HepG2 (cell line): ENCODE data around the gene RAB42. TPM values are rescaled to one million over a fixed set of nuclear protein-coding genes. Genes with fewer than 3 reads are reported as not detected.

Experiments
- ATAC-seq: fragments of 200-7000 bp; cut with Tn5 transposase; 3 replicates; pipeline ENCODE4 v1.9.1; 2020; ENCODE audit warnings: mild to moderate bottlenecking, moderate library complexity
- BruUV-seq: library from RNA; stranded (reverse); fragments of 400-500 nt; replicated peaks from 2 replicates; lab custom pipeline; 2021; lab: Mats Ljungman, UMichigan
- CTCF ChIA-PET: fragments of 300-600 bp; formaldehyde crosslinking; extraction: SDS; loops from one replicate; lab custom pipeline; 2021; ENCODE audit warnings: low total read pairs, inconsistent platforms, low intra/inter-chr PET ratio; lab: Yijun Ruan, JAX
- POLR2A ChIA-PET: fragments of 350-600 bp; sonication (Branson Sonifier 250); formaldehyde crosslinking; loops from one replicate; lab custom pipeline; 2020; ENCODE audit warnings: antibody characterized with exemption, inconsistent platforms; lab: Yijun Ruan, JAX
- DNase-seq: peaks from one replicate; pipeline ENCODE4 v3.0.0-alpha.2; 2015; ENCODE audit warnings: low spot score
- FAIRE-seq: peaks from 3 replicates; lab custom pipeline; 2011; peaks lifted over from hg19 to GRCh38; lab: Jason Lieb, UNC
- H2AFZ ChIP-seq: one replicate; pipeline ENCODE4 v1.6.1; 2011; ENCODE audit warnings: low read length, inconsistent platforms
- H3K27ac ChIP-seq: fragments of 300-600 bp; 3 replicates; pipeline ENCODE4 v1.8.0; 2011; ENCODE audit warnings: mixed run types, mild to moderate bottlenecking, mixed read lengths, low read length, inconsistent platforms; ENCODE audit not compliant: insufficient read depth; ENCODE audit errors: extremely low read length
- H3K27me3 ChIP-seq, 2 experiments: fragments of 200-600 bp in 1 of 2; 2 replicates in 1 of 2; 3 replicates in 1 of 2; pipeline versions ENCODE4 v1.6.0 to v1.8.0; 2011; ENCODE audit warnings: low read length in 2 of 2, mild to moderate bottlenecking in 2 of 2, moderate library complexity in 2 of 2, inconsistent platforms in 1 of 2; ENCODE audit not compliant: insufficient read depth in 2 of 2, control insufficient read depth in 1 of 2
- H3K36me3 ChIP-seq, 2 experiments: fragments of 200-600 bp in 1 of 2; replicated peaks in 1 of 2; 2 replicates in 1 of 2; 3 replicates in 1 of 2; pipeline versions ENCODE4 v1.5.1 to v1.8.0; 2011; ENCODE audit warnings: low read length in 2 of 2, inconsistent platforms in 1 of 2; ENCODE audit not compliant: insufficient read depth in 2 of 2, control insufficient read depth in 1 of 2
- H3K4me1 ChIP-seq: 2 replicates; pipeline ENCODE4 v1.5.1; 2012; ENCODE audit warnings: low read length, inconsistent platforms; ENCODE audit not compliant: insufficient read depth
- H3K4me2 ChIP-seq: 2 replicates; pipeline ENCODE4 v1.6.0; 2011; ENCODE audit warnings: low read depth, low read length, inconsistent platforms
- H3K4me3 ChIP-seq, 3 experiments: fragments of 200-600 bp in 1 of 3; sonication (generic), shearing (Covaris generic) in 1 of 3; replicated peaks in 1 of 3; 2 replicates each; pipeline ENCODE4 v1.5.1; 2011 to 2016; ENCODE audit warnings: low read length in 3 of 3, inconsistent platforms in 2 of 3, low read depth in 2 of 3, mild to moderate bottlenecking in 2 of 3, control low read depth in 1 of 3, mixed read lengths in 1 of 3; ENCODE audit not compliant: insufficient read depth in 1 of 3
- H3K79me2 ChIP-seq: one replicate; pipeline ENCODE4 v1.6.1; 2011; ENCODE audit warnings: low read length, inconsistent platforms; ENCODE audit not compliant: insufficient read depth
- H3K9ac ChIP-seq: 2 replicates; pipeline ENCODE4 v1.6.0; 2011; ENCODE audit warnings: mild to moderate bottlenecking, low read depth, low read length, inconsistent platforms; ENCODE audit not compliant: insufficient read depth
- H3K9me3 ChIP-seq: 2 replicates; pipeline ENCODE4 v1.5.1; 2012; ENCODE audit warnings: mild to moderate bottlenecking, low read length
- H4K20me1 ChIP-seq: 2 replicates; pipeline ENCODE4 v1.6.0; 2011; ENCODE audit warnings: inconsistent platforms, mild to moderate bottlenecking, low read length, moderate library complexity; ENCODE audit not compliant: insufficient read depth
- GATAD2A ChIP-seq: IDR thresholded peaks from 2 replicates; pipeline ENCODE4 v1.6.1; 2016
- KDM4B ChIP-seq: sonication (generic); formaldehyde crosslinking; IDR thresholded peaks from 2 replicates; pipeline ENCODE4 v1.4.0; 2020; ENCODE audit warnings: missing genetic modification reagents
- RARG ChIP-seq: sonication (generic); formaldehyde crosslinking; IDR thresholded peaks from 2 replicates; pipeline ENCODE4 v1.4.0; 2020; ENCODE audit warnings: low read depth, mild to moderate bottlenecking, missing genetic modification reagents
- SOX5 ChIP-seq: IDR thresholded peaks from 2 replicates; pipeline ENCODE4 v1.6.1; 2016; ENCODE audit warnings: borderline replicate concordance
- ZFP90 ChIP-seq: sonication (generic); formaldehyde crosslinking; IDR thresholded peaks from 2 replicates; pipeline ENCODE4 v1.8.0; 2022; ENCODE audit warnings: missing genetic modification reagents, mild to moderate bottlenecking, inconsistent platforms, borderline replicate concordance
- ZNF12 ChIP-seq: sonication (generic); formaldehyde crosslinking; IDR thresholded peaks from 2 replicates; pipeline ENCODE4 v1.5.0; 2020; ENCODE audit warnings: missing genetic modification reagents
- ZNF841 ChIP-seq: sonication (generic); formaldehyde crosslinking; IDR thresholded peaks from 2 replicates; pipeline ENCODE4 v1.8.1; 2023; ENCODE audit warnings: missing genetic modification reagents, borderline replicate concordance
- WGBS: methylation state at CpG from one replicate; pipeline ENCODE4 v1.1.6; 2017; ENCODE audit warnings: low lambda C conversion rate; 5-methylcytosine and 5-hydroxymethylcytosine counted together
- in situ Hi-C: cut with HindIII; loops from 2 replicates; pipeline ENCODE4 v1.10.0; 2017; ENCODE audit warnings: low pct_unique_long_range_greater_than_20kb; ENCODE audit not compliant: extremely low pct_ligation_motif_present
- intact Hi-C: fragments of 100-400 bp; cut with micrococcal nuclease; formaldehyde crosslinking; loops from one replicate; pipeline ENCODE4 v1.10.0; 2022; ENCODE audit not compliant: unreplicated experiment
- polyA plus RNA-seq, 8 experiments: library from polyadenylated mRNA; depleted of rRNA in 3 of 8; stranded (reverse) in 7 of 8; unstranded in 1 of 8; fragments of >200 nt; fragmentation: Illumina TruSeq in 4 of 8; extraction: Trizol in 4 of 8; gene quantifications; 2 replicates each; pipeline versions ENCODE4 v1.2.1 to v1.2.3, GENCODE V29; 2011 to 2016; ENCODE audit warnings: low read depth in 4 of 8, missing spikeins in 1 of 8, mixed read lengths in 1 of 8; ENCODE audit not compliant: insufficient read depth in 1 of 8
- total RNA-seq, 5 experiments: library from RNA; depleted of rRNA; stranded (reverse); fragments of >200 nt; fragmentation: Illumina TruSeq; extraction: Trizol; gene quantifications; 2 replicates each; pipeline ENCODE4 v1.2.3, GENCODE V29; 2016; ENCODE audit warnings: low read depth in 1 of 5
- TF ChIP-seq, protein P1 (sequence below), 2 experiments: IDR thresholded peaks; 2 replicates each; pipeline ENCODE4 v1.6.1; 2011 to 2012; ENCODE audit warnings: low read length in 2 of 2, borderline replicate concordance in 1 of 2, low read depth in 1 of 2, mild to moderate bottlenecking in 1 of 2, moderate library complexity in 1 of 2
- TF ChIP-seq, protein P2 (sequence below): fragments of 450-650 bp; IDR thresholded peaks from 2 replicates; pipeline ENCODE4 v1.6.1; 2016
- TF ChIP-seq, protein P3 (sequence below): sonication (generic); formaldehyde crosslinking; conservative IDR thresholded peaks from 2 replicates; pipeline ENCODE4 v1.8.0; 2022; ENCODE audit warnings: missing genetic modification reagents
- TF ChIP-seq, protein P4 (sequence below): sonication (generic); formaldehyde crosslinking; IDR thresholded peaks from 2 replicates; pipeline ENCODE4 v1.4.0; 2020; ENCODE audit warnings: mild to moderate bottlenecking, missing genetic modification reagents
- TF ChIP-seq, protein P5 (sequence below): IDR thresholded peaks from 2 replicates; pipeline ENCODE4 v1.6.1; 2016; ENCODE audit warnings: low read depth, control low read depth

RAB42 gene
- total and polyA plus RNA-seq, 2 of the 13 experiments (the other 11 are each of a cell fraction or from before 2014, with no cell fraction given), result 10.4 to 166 TPM

DNA sequence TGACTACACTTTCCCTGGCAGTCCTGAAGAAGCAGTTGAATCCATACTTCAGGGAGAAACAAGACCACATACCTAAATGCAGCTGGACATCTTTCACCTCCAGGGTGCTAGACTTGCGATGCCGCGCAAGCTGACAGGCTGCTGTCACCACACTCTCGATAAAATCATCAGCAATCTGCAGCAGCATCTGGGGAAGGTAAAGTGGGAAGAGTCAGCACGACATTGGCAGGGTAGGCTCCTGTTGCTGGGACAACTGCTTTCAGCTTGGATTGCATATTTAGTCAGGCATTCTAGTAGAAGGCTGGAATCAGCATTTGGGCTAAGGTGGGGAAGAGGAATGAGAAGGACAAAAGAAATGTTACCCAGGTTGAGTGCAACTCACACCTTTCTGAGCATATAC, 21.1 kb downstream of the RAB42 start:
- ChIA-PET CTCF (no interaction called here), POLR2A (no interaction called here)
- no peak for ATAC-seq
- WGBS, result 92% methylated on average over 5 of the region's 5 CpGs
- FAIRE-seq, result no peak
- Histone ChIP-seq H2AFZ (no peak overlapping the region), H3K27me3 (no peaks in the 10 kb centered on the region), H3K4me2 (no peak overlapping the region), H3K79me2 (no peaks in the 10 kb centered on the region), H3K27ac (no peak overlapping the region), H4K20me1 (no peaks in the 10 kb centered on the region)
- intact Hi-C loops, result no loop called here
- no TSS peak for BruUV-seq
- no peak for DNase-seq
- TF ChIP-seq, protein P1, sequence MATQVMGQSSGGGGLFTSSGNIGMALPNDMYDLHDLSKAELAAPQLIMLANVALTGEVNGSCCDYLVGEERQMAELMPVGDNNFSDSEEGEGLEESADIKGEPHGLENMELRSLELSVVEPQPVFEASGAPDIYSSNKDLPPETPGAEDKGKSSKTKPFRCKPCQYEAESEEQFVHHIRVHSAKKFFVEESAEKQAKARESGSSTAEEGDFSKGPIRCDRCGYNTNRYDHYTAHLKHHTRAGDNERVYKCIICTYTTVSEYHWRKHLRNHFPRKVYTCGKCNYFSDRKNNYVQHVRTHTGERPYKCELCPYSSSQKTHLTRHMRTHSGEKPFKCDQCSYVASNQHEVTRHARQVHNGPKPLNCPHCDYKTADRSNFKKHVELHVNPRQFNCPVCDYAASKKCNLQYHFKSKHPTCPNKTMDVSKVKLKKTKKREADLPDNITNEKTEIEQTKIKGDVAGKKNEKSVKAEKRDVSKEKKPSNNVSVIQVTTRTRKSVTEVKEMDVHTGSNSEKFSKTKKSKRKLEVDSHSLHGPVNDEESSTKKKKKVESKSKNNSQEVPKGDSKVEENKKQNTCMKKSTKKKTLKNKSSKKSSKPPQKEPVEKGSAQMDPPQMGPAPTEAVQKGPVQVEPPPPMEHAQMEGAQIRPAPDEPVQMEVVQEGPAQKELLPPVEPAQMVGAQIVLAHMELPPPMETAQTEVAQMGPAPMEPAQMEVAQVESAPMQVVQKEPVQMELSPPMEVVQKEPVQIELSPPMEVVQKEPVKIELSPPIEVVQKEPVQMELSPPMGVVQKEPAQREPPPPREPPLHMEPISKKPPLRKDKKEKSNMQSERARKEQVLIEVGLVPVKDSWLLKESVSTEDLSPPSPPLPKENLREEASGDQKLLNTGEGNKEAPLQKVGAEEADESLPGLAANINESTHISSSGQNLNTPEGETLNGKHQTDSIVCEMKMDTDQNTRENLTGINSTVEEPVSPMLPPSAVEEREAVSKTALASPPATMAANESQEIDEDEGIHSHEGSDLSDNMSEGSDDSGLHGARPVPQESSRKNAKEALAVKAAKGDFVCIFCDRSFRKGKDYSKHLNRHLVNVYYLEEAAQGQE (IDR thresholded peaks at IDR 0.05; ENCODE audit: borderline replicate concordance in 1 of 2, low read depth in 1 of 2, low read length in 2 of 2), result no peak
- TF ChIP-seq ZNF12 (no peak), RARG (CRISPR knock-in tag) (no peak), ZFP90 (no peak), KDM4B (CRISPR knock-in tag) (no peak), GATAD2A (CRISPR knock-in tag) (no peak), SOX5 (CRISPR knock-in tag) (no peak), ZNF841 (CRISPR knock-in tag) (no peak)
- TF ChIP-seq, protein P2, sequence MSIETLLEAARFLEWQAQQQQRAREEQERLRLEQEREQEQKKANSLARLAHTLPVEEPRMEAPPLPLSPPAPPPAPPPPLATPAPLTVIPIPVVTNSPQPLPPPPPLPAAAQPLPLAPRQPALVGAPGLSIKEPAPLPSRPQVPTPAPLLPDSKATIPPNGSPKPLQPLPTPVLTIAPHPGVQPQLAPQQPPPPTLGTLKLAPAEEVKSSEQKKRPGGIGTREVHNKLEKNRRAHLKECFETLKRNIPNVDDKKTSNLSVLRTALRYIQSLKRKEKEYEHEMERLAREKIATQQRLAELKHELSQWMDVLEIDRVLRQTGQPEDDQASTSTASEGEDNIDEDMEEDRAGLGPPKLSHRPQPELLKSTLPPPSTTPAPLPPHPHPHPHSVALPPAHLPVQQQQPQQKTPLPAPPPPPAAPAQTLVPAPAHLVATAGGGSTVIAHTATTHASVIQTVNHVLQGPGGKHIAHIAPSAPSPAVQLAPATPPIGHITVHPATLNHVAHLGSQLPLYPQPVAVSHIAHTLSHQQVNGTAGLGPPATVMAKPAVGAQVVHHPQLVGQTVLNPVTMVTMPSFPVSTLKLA, result no peak
- TF ChIP-seq, protein P3, sequence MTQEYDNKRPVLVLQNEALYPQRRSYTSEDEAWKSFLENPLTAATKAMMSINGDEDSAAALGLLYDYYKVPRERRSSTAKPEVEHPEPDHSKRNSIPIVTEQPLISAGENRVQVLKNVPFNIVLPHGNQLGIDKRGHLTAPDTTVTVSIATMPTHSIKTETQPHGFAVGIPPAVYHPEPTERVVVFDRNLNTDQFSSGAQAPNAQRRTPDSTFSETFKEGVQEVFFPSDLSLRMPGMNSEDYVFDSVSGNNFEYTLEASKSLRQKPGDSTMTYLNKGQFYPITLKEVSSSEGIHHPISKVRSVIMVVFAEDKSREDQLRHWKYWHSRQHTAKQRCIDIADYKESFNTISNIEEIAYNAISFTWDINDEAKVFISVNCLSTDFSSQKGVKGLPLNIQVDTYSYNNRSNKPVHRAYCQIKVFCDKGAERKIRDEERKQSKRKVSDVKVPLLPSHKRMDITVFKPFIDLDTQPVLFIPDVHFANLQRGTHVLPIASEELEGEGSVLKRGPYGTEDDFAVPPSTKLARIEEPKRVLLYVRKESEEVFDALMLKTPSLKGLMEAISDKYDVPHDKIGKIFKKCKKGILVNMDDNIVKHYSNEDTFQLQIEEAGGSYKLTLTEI (CRISPR knock-in tag), result no peak
- TF ChIP-seq, protein P4, sequence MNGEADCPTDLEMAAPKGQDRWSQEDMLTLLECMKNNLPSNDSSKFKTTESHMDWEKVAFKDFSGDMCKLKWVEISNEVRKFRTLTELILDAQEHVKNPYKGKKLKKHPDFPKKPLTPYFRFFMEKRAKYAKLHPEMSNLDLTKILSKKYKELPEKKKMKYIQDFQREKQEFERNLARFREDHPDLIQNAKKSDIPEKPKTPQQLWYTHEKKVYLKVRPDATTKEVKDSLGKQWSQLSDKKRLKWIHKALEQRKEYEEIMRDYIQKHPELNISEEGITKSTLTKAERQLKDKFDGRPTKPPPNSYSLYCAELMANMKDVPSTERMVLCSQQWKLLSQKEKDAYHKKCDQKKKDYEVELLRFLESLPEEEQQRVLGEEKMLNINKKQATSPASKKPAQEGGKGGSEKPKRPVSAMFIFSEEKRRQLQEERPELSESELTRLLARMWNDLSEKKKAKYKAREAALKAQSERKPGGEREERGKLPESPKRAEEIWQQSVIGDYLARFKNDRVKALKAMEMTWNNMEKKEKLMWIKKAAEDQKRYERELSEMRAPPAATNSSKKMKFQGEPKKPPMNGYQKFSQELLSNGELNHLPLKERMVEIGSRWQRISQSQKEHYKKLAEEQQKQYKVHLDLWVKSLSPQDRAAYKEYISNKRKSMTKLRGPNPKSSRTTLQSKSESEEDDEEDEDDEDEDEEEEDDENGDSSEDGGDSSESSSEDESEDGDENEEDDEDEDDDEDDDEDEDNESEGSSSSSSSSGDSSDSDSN (CRISPR knock-in tag), result no peak
- TF ChIP-seq, protein P5, sequence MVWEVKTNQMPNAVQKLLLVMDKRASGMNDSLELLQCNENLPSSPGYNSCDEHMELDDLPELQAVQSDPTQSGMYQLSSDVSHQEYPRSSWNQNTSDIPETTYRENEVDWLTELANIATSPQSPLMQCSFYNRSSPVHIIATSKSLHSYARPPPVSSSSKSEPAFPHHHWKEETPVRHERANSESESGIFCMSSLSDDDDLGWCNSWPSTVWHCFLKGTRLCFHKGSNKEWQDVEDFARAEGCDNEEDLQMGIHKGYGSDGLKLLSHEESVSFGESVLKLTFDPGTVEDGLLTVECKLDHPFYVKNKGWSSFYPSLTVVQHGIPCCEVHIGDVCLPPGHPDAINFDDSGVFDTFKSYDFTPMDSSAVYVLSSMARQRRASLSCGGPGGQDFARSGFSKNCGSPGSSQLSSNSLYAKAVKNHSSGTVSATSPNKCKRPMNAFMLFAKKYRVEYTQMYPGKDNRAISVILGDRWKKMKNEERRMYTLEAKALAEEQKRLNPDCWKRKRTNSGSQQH (CRISPR knock-in tag), result no peak
- TF ChIP-seq, all 625 proteins: peak for 0
- Histone ChIP-seq H3K4me3 (no peak overlapping the region), H3K9ac (no peak overlapping the region), H3K4me1 (no peaks in the 10 kb centered on the region), H3K9me3 (no peaks in the 10 kb centered on the region), H3K36me3 (peaks cover 2 to 7% of the 10 kb centered on the region in 2 experiments; a peak in 3 of 5 replicates)
- in situ Hi-C loops, result loop anchor here (25.0 kb wide), 1 partner anchor 201 kb away; no protein-coding TSS in a partner anchor
